EH (cell line): ENCODE data around the gene SPESP1.
A peak's percentile ranks its signal among the peaks of the same experiment; 100 is the strongest.
"Not testable (repeated sequence)": the region's sequence is repeated elsewhere in the genome, so short reads cannot be mapped to it uniquely, and the experiment has no call there.

Experiments
- DNase-seq: peaks from one replicate; pipeline ENCODE4 v3.0.0-alpha.2; 2015; ENCODE audit warnings: low read depth

The SPESP1 gene

GRCh38 chr15:68963719-68964118, 33.4 kb downstream of the SPESP1 start:
- DNase-seq, result not testable (repeated sequence)

- DNase-seq, result peak; percentile 28
These were observed 36.7 kb downstream of the SPESP1 start for GRCh38 chr15:68966996-68967395.

GRCh38 chr15:68967948-68968347, 37.6 kb downstream of the SPESP1 start:
- DNase-seq, result no peak

GRCh38 chr15:68969298-68969697, 39.0 kb downstream of the SPESP1 start:
- no peak for DNase-seq

- DNase-seq, result peak; percentile 30
These were observed 42.1 kb downstream of the SPESP1 start for GRCh38 chr15:68972201-68973065.

GRCh38 chr15:68975651-68976160, 45.4 kb downstream of the SPESP1 start:
- DNase-seq, result not testable (repeated sequence)

- not testable (repeated sequence) for DNase-seq
These were observed 47.1 kb downstream of the SPESP1 start for GRCh38 chr15:68977426-68977825.

- no peak for DNase-seq
These were observed 48.7 kb downstream of the SPESP1 start for GRCh38 chr15:68979006-68979405.

GRCh38 chr15:68979816-68980215, 49.5 kb downstream of the SPESP1 start:
- DNase-seq, result no peak

GRCh38 chr15:68980786-68981185, 50.5 kb downstream of the SPESP1 start:
- no peak for DNase-seq

GRCh38 chr15:68981941-68982340, 51.6 kb downstream of the SPESP1 start:
- DNase-seq, result no peak

- DNase-seq, result no peak
These were observed 52.7 kb downstream of the SPESP1 start for GRCh38 chr15:68982976-68983563.

GRCh38 chr15:68983961-68984481, 53.7 kb downstream of the SPESP1 start:
- DNase-seq, result no peak

- no peak for DNase-seq
These were observed 54.3 kb downstream of the SPESP1 start for GRCh38 chr15:68984586-68984985.

GRCh38 chr15:68985361-68985891, 55.1 kb downstream of the SPESP1 start:
- no peak for DNase-seq

GRCh38 chr15:68986322-68986721, 56.0 kb downstream of the SPESP1 start:
- no peak for DNase-seq

- DNase-seq, result no peak
These were observed 56.8 kb downstream of the SPESP1 start for GRCh38 chr15:68987120-68987519.

GRCh38 chr15:68987676-68988075, 57.4 kb downstream of the SPESP1 start:
- no peak for DNase-seq

- no peak for DNase-seq
These were observed 59.4 kb downstream of the SPESP1 start for GRCh38 chr15:68989541-68990230.

GRCh38 chr15:68990231-68990991, 60.1 kb downstream of the SPESP1 start:
- DNase-seq, result no peak

GRCh38 chr15:68990992-68991500, 60.7 kb downstream of the SPESP1 start:
- no peak for DNase-seq
